ENCODE measurements around the gene CCDC190.

- TF ChIP-seq CTCF (IDR thresholded peaks at IDR 0.05; ENCODE audit: insufficient read depth, low read length, poor library complexity, severe bottlenecking) (no peak), EZH2phosphoT487 (conservative IDR thresholded peaks at IDR 0.05; ENCODE audit: low read length) (no peak)
Observed at GRCh38 chr1:162855461-162856150, 5.4 kb downstream of the CCDC190 start.

All from SU-DHL-6 (cell line).